PC-9 (cell line): ENCODE data around the gene PAPSS2. TPM values are rescaled to one million over a fixed set of nuclear protein-coding genes. Genes with fewer than 3 reads are reported as not detected.

Source experiments
- BruUV-seq: library from RNA; stranded (reverse); fragments of 400-500 nt; replicated peaks from 2 replicates; lab custom pipeline; 2021; lab: Mats Ljungman, UMichigan
- CTCF ChIA-PET: fragments of 300-600 bp; sonication (Branson Sonifier 250); formaldehyde crosslinking; loops from one replicate; lab custom pipeline; 2022; ENCODE audit warnings: antibody characterized with exemption; lab: Charles Lee
- POLR2A ChIA-PET: fragments of 300-600 bp; sonication (Branson Sonifier 250); formaldehyde crosslinking; loops from one replicate; lab custom pipeline; 2022; ENCODE audit warnings: antibody characterized with exemption; ENCODE audit not compliant: unreplicated experiment; lab: Charles Lee
- DNase-seq, 2 experiments: peaks; one replicate each; pipeline versions ENCODE4 v3.0.0 to v3.0.0-alpha.2; 2015 to 2022; ENCODE audit warnings: mixed read lengths in 1 of 2
- H2AFZ ChIP-seq: fragments of 200-600 bp; sonication (generic); 2 replicates; pipeline ENCODE4 v1.8.1; 2017; ENCODE audit warnings: antibody characterized with exemption
- H3F3A ChIP-seq: fragments of 200-600 bp; sonication (generic); 2 replicates; pipeline ENCODE4 v1.8.1; 2017; ENCODE audit warnings: antibody characterized with exemption, mild to moderate bottlenecking, low read depth; ENCODE audit not compliant: insufficient read depth
- H3K27ac ChIP-seq: fragments of 200-600 bp; sonication (generic); 2 replicates; pipeline ENCODE4 v1.6.1; 2016; ENCODE audit warnings: mixed run types
- H3K27me3 ChIP-seq: fragments of 200-600 bp; sonication (generic); 2 replicates; pipeline ENCODE4 v1.6.1; 2016; ENCODE audit warnings: low read depth, mixed run types; ENCODE audit not compliant: insufficient read depth
- H3K36me3 ChIP-seq: fragments of 200-600 bp; sonication (generic); 2 replicates; pipeline ENCODE4 v1.6.1; 2016; ENCODE audit warnings: low read depth, mixed run types
- H3K4me1 ChIP-seq: fragments of 200-600 bp; sonication (generic); replicated peaks from 2 replicates; pipeline ENCODE4 v1.6.1; 2016; ENCODE audit warnings: mixed run types; ENCODE audit not compliant: insufficient read depth
- H3K4me2 ChIP-seq: fragments of 200-600 bp; sonication (generic); 2 replicates; pipeline ENCODE4 v1.6.1; 2017; ENCODE audit warnings: mixed run types
- H3K4me3 ChIP-seq: fragments of 200-600 bp; sonication (generic); 2 replicates; pipeline ENCODE4 v1.6.1; 2016; ENCODE audit warnings: mixed run types
- H3K79me2 ChIP-seq: fragments of 200-600 bp; sonication (generic); 2 replicates; pipeline ENCODE4 v1.6.1; 2017; ENCODE audit warnings: low read depth, mixed run types
- H3K9me2 ChIP-seq: fragments of 200-600 bp; sonication (generic); 2 replicates; pipeline ENCODE4 v1.8.1; 2017; ENCODE audit warnings: mild to moderate bottlenecking; ENCODE audit not compliant: insufficient read depth
- H3K9me3 ChIP-seq: fragments of 200-600 bp; sonication (generic); 2 replicates; pipeline ENCODE4 v1.8.1; 2016; ENCODE audit warnings: low read depth; ENCODE audit not compliant: insufficient read depth
- H4K20me1 ChIP-seq: fragments of 200-600 bp; sonication (generic); 2 replicates; pipeline ENCODE4 v1.8.1; 2017; ENCODE audit not compliant: insufficient read depth
- CTCF ChIP-seq: fragments of 200-600 bp; sonication (generic); conservative IDR thresholded peaks from 2 replicates; pipeline ENCODE4 v1.6.1; 2017; ENCODE audit warnings: mixed run types, antibody characterized with exemption, mild to moderate bottlenecking, moderate library complexity
- EZH2 ChIP-seq: fragments of 200-600 bp; sonication (generic); IDR thresholded peaks from 2 replicates; pipeline ENCODE4 v1.8.0; 2017; ENCODE audit warnings: antibody characterized with exemption, low read depth
- intact Hi-C: fragments of 100-400 bp; cut with micrococcal nuclease; formaldehyde crosslinking; loops from one replicate; pipeline ENCODE4 v1.10.0; 2022; ENCODE audit not compliant: unreplicated experiment
- total RNA-seq: library from RNA; stranded (reverse); gene quantifications from 2 replicates; pipeline ENCODE4 v1.2.3, GENCODE V29; 2021

The PAPSS2 gene
- total RNA-seq, 1 experiment from 2014 or later = 37.4 TPM

DNA sequence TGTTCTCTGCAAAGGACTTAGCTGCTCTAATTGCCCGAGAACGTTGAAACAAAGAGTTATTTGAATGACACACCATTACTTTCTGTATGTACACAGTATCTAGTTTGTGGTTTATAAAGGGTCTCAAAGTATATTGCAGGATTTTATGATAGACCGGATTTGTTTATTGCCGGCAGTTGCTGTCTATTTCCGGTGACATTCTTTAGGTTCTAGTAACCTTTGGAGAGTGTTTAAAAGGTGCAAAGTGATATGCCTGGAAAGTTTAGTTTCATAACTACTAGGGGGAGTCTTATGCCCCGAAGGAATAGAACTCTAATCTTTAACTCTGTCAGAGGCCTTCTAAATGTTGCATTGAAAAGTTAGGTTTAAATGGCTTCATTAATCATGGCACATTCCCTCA, 63.8 kb downstream of the PAPSS2 start:
- CTCF ChIA-PET = no interaction called here
- H3F3A ChIP-seq = no peaks in the 10 kb centered on the region
- H4K20me1 ChIP-seq = no peaks in the 10 kb centered on the region
- H3K9me2 ChIP-seq = no peaks in the 10 kb centered on the region
- H3K36me3 ChIP-seq = no peaks in the 10 kb centered on the region
- no peaks in the 10 kb centered on the region for H3K27me3 ChIP-seq
- TF ChIP-seq EZH2 (no peak), CTCF (no peak)
- POLR2A ChIA-PET = no interaction called here
- H2AFZ ChIP-seq = no peak overlapping the region
- H3K79me2 ChIP-seq = no peaks in the 10 kb centered on the region
- no peak overlapping the region for H3K4me3 ChIP-seq
- H3K9me3 ChIP-seq = no peaks in the 10 kb centered on the region
- H3K27ac ChIP-seq = no peak overlapping the region
- no peaks in the 10 kb centered on the region for H3K4me1 ChIP-seq
- no TSS peak for BruUV-seq
- intact Hi-C loops = no loop called here
- no peak overlapping the region for H3K4me2 ChIP-seq
- no peak for DNase-seq

DNA sequence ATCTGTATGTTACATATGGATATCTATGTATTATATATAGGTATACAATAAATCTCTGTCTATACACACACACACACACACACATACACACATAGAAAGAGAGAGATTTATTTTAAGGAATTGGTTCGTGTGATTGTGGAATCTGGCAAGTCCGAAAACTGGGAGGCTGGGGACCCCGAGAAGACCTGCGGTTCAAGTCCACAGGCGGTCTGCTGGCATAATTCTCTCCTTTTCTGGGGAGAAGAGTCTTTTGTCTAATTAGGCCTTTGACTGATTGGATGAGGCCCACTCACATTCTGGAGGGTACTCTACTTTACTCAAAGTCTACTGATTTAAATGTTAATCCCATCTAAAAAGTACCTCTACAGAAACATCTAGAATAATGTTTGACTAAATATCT, 65.1 kb downstream of the PAPSS2 start:
- Histone ChIP-seq H3K79me2 (no peaks in the 10 kb centered on the region), H3K9me3 (no peaks in the 10 kb centered on the region), H3K27ac (no peak overlapping the region), H3K9me2 (no peaks in the 10 kb centered on the region), H3F3A (no peaks in the 10 kb centered on the region), H3K4me3 (no peak overlapping the region), H3K27me3 (no peaks in the 10 kb centered on the region), H3K4me2 (no peak overlapping the region), H2AFZ (no peak overlapping the region), H3K36me3 (no peaks in the 10 kb centered on the region), H4K20me1 (no peaks in the 10 kb centered on the region), H3K4me1 (no peaks in the 10 kb centered on the region)
- POLR2A ChIA-PET = no interaction called here
- no TSS peak for BruUV-seq
- TF ChIP-seq EZH2 (no peak), CTCF (no peak)
- DNase-seq = no peak
- intact Hi-C loops = no loop called here
- CTCF ChIA-PET = no interaction called here

- Histone ChIP-seq H3K4me2 (no peak overlapping the region), H3F3A (no peaks in the 10 kb centered on the region), H3K27ac (no peak overlapping the region), H3K36me3 (no peaks in the 10 kb centered on the region), H3K79me2 (no peaks in the 10 kb centered on the region), H3K9me3 (no peaks in the 10 kb centered on the region), H3K4me3 (no peak overlapping the region), H3K9me2 (no peaks in the 10 kb centered on the region), H2AFZ (no peak overlapping the region), H3K27me3 (no peaks in the 10 kb centered on the region), H3K4me1 (no peaks in the 10 kb centered on the region), H4K20me1 (no peaks in the 10 kb centered on the region)
- no peak for TF ChIP-seq CTCF
- TF ChIP-seq EZH2 = no peak
- intact Hi-C loops = no loop called here
- DNase-seq = no peak
- CTCF ChIA-PET = interaction anchor here (0.6 kb wide), 1 partner anchor 16 kb away, joined by 4 read pairs; no protein-coding TSS in a partner anchor
- BruUV-seq = no TSS peak
- POLR2A ChIA-PET = no interaction called here
Measured at GRCh38 chr10:87729940-87730339, 70.3 kb downstream of the PAPSS2 start.
